ENCODE measurements around the gene HS3ST3B1.

The HS3ST3B1 gene

GRCh38 chr17:14300575-14301278 lies at the start of gene HS3ST3B1:
Gene HS3ST3B1 (plus strand): TSS chr17:14301081. CDS start chr17:14301519, 438 bp downstream.
- Histone ChIP-seq H3K27me3 (ENCODE audit: control insufficient read depth in 1 of 2, insufficient read depth in 2 of 2, low read length in 2 of 2) (peaks cover 70 to 95% of the 10 kb centered on the region in 2 donors), H3K9ac (ENCODE audit: low read length in 2 of 2) (peak within 1 kb of the TSS in 1 of 2 donors; percentile 61), H3K27ac (ENCODE audit: low read length) (no peak within 1 kb of the TSS), H3K36me3 (ENCODE audit: control insufficient read depth in 2 of 2, insufficient read depth in 2 of 2, low read length in 2 of 2) (no peaks in the 10 kb centered on the region), H3K4me3 (ENCODE audit: low read length in 2 of 2) (peak within 1 kb of the TSS; percentile 71 to 77), H3K4me1 (ENCODE audit: control insufficient read depth, insufficient read depth, low read length) (peaks cover 45% of the 10 kb centered on the region), H3K9me3 (ENCODE audit: control insufficient read depth in 2 of 2, low read length in 2 of 2) (no peaks in the 10 kb centered on the region)

- Histone ChIP-seq H3K27me3 (ENCODE audit: control insufficient read depth in 1 of 2, insufficient read depth in 2 of 2, low read length in 2 of 2) (no peaks in the 10 kb centered on the region), H3K36me3 (ENCODE audit: control insufficient read depth in 2 of 2, insufficient read depth in 2 of 2, low read length in 2 of 2) (no peaks in the 10 kb centered on the region), H3K9ac (ENCODE audit: low read length in 2 of 2) (no peak overlapping the region), H3K27ac (ENCODE audit: low read length) (no peak overlapping the region), H3K9me3 (ENCODE audit: control insufficient read depth in 2 of 2, low read length in 2 of 2) (no peaks in the 10 kb centered on the region), H3K4me3 (ENCODE audit: low read length in 2 of 2) (no peak overlapping the region), H3K4me1 (ENCODE audit: control insufficient read depth, insufficient read depth, low read length) (no peaks in the 10 kb centered on the region)
These were observed 39.5 kb upstream of the HS3ST3B1 start for GRCh38 chr17:14261406-14261805.

- H3K27me3 ChIP-seq (ENCODE audit: control insufficient read depth in 1 of 2, insufficient read depth in 2 of 2, low read length in 2 of 2) = no peaks in the 10 kb centered on the region
- H3K4me3 ChIP-seq (ENCODE audit: low read length in 2 of 2) = no peak overlapping the region
- no peaks in the 10 kb centered on the region for H3K36me3 ChIP-seq (ENCODE audit: control insufficient read depth in 2 of 2, insufficient read depth in 2 of 2, low read length in 2 of 2)
- no peak overlapping the region for H3K27ac ChIP-seq (ENCODE audit: low read length)
- H3K9ac ChIP-seq (ENCODE audit: low read length in 2 of 2) = no peak overlapping the region
- no peaks in the 10 kb centered on the region for H3K9me3 ChIP-seq (ENCODE audit: control insufficient read depth in 2 of 2, low read length in 2 of 2)
- no peaks in the 10 kb centered on the region for H3K4me1 ChIP-seq (ENCODE audit: control insufficient read depth, insufficient read depth, low read length)
These were observed 32.6 kb upstream of the HS3ST3B1 start for GRCh38 chr17:14268264-14268663.

DNA sequence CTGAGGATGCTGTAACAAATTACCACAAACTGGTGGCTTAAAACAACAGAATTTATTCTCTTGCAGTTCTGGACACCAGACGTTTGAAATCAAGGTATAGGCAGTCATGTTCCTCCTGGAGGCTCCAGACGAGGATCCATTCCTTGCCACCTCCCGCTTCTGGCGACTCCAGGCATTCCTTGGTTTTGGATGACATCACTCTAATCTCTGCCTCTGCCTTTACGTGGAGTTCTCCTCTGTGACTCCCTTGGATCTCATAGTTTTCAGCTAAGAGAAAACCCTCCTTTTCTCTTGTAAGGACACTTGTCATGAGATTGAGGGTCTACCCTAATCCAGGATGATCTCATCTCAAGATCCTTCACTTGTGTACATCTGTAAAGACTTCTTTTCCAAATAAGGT lies 31.4 kb upstream of the HS3ST3B1 start:
- H3K9ac ChIP-seq (ENCODE audit: low read length in 2 of 2) = no peak overlapping the region
- no peak overlapping the region for H3K27ac ChIP-seq (ENCODE audit: low read length)
- H3K9me3 ChIP-seq (ENCODE audit: control insufficient read depth in 2 of 2, low read length in 2 of 2) = no peaks in the 10 kb centered on the region
- H3K36me3 ChIP-seq (ENCODE audit: control insufficient read depth in 2 of 2, insufficient read depth in 2 of 2, low read length in 2 of 2) = no peaks in the 10 kb centered on the region
- no peaks in the 10 kb centered on the region for H3K27me3 ChIP-seq (ENCODE audit: control insufficient read depth in 1 of 2, insufficient read depth in 2 of 2, low read length in 2 of 2)
- H3K4me3 ChIP-seq (ENCODE audit: low read length in 2 of 2) = no peak overlapping the region
- H3K4me1 ChIP-seq (ENCODE audit: control insufficient read depth, insufficient read depth, low read length) = no peaks in the 10 kb centered on the region

GRCh38 chr17:14270508-14270907 lies 30.4 kb upstream of the HS3ST3B1 start:
- Histone ChIP-seq H3K36me3 (ENCODE audit: control insufficient read depth in 2 of 2, insufficient read depth in 2 of 2, low read length in 2 of 2) (no peaks in the 10 kb centered on the region), H3K9ac (ENCODE audit: low read length in 2 of 2) (no peak overlapping the region)

DNA sequence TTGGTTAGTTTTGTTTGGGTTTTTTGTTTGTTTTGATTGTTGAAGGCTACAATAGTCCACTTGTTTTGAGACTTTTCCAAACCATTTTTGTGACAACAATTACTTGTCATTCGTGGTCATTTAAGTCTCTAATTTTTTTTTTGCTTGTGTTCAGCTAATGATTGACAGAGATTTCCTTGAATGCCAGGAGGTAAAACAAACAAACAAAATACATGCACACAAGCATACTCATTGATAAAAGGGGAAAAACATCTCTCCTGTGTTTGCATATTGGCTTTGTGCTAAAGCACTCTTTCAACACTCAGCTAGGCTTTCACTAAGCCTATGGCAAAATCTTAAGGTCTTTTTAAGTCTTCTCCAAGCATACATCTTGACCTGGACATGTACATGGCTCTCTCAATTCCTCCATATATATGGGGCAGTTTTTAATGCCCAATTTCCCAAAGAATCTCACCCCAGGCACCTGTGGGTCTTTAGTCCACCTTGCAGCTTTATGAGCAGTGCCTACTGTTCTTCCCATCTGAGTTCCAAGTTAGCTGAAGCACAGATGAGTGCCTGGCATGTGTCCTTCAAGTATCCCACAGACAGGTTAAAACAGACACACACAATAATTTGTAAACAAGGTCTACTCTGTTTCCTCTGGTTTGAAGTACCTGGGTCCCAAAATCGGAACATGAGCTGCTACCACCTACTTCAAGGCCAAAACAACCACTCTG lies 24.2 kb upstream of the HS3ST3B1 start:
- Histone ChIP-seq H3K9me3 (ENCODE audit: control insufficient read depth in 2 of 2, low read length in 2 of 2) (no peaks in the 10 kb centered on the region), H3K27me3 (ENCODE audit: control insufficient read depth in 1 of 2, insufficient read depth in 2 of 2, low read length in 2 of 2) (no peaks in the 10 kb centered on the region), H3K9ac (ENCODE audit: low read length in 2 of 2) (no peak overlapping the region), H3K27ac (ENCODE audit: low read length) (no peak overlapping the region), H3K4me3 (ENCODE audit: low read length in 2 of 2) (no peak overlapping the region), H3K4me1 (ENCODE audit: control insufficient read depth, insufficient read depth, low read length) (no peaks in the 10 kb centered on the region), H3K36me3 (ENCODE audit: control insufficient read depth in 2 of 2, insufficient read depth in 2 of 2, low read length in 2 of 2) (no peaks in the 10 kb centered on the region)

More at GRCh38 chr17:14270508-14270907, 30.4 kb upstream of the HS3ST3B1 start:
- Histone ChIP-seq H3K4me3 (ENCODE audit: low read length in 2 of 2) (no peak overlapping the region), H3K4me1 (ENCODE audit: control insufficient read depth, insufficient read depth, low read length) (no peaks in the 10 kb centered on the region), H3K9me3 (ENCODE audit: control insufficient read depth in 2 of 2, low read length in 2 of 2) (no peaks in the 10 kb centered on the region), H3K27me3 (ENCODE audit: control insufficient read depth in 1 of 2, insufficient read depth in 2 of 2, low read length in 2 of 2) (no peaks in the 10 kb centered on the region), H3K27ac (ENCODE audit: low read length) (no peak overlapping the region)

GRCh38 chr17:14281530-14281929 lies 19.4 kb upstream of the HS3ST3B1 start:
- no peaks in the 10 kb centered on the region for H3K27me3 ChIP-seq (ENCODE audit: control insufficient read depth in 1 of 2, insufficient read depth in 2 of 2, low read length in 2 of 2)
- no peaks in the 10 kb centered on the region for H3K4me1 ChIP-seq (ENCODE audit: control insufficient read depth, insufficient read depth, low read length)
- H3K4me3 ChIP-seq (ENCODE audit: low read length in 2 of 2) = no peak overlapping the region
- no peak overlapping the region for H3K9ac ChIP-seq (ENCODE audit: low read length in 2 of 2)
- no peaks in the 10 kb centered on the region for H3K36me3 ChIP-seq (ENCODE audit: control insufficient read depth in 2 of 2, insufficient read depth in 2 of 2, low read length in 2 of 2)
- H3K9me3 ChIP-seq (ENCODE audit: control insufficient read depth in 2 of 2, low read length in 2 of 2) = no peaks in the 10 kb centered on the region
- H3K27ac ChIP-seq (ENCODE audit: low read length) = no peak overlapping the region

GRCh38 chr17:14282726-14283125 lies 18.2 kb upstream of the HS3ST3B1 start:
- H3K9me3 ChIP-seq (ENCODE audit: control insufficient read depth in 2 of 2, low read length in 2 of 2) = no peaks in the 10 kb centered on the region
- H3K4me1 ChIP-seq (ENCODE audit: control insufficient read depth, insufficient read depth, low read length) = no peaks in the 10 kb centered on the region
- no peak overlapping the region for H3K27ac ChIP-seq (ENCODE audit: low read length)
- H3K27me3 ChIP-seq (ENCODE audit: control insufficient read depth in 1 of 2, insufficient read depth in 2 of 2, low read length in 2 of 2) = no peaks in the 10 kb centered on the region
- no peaks in the 10 kb centered on the region for H3K36me3 ChIP-seq (ENCODE audit: control insufficient read depth in 2 of 2, insufficient read depth in 2 of 2, low read length in 2 of 2)
- no peak overlapping the region for H3K9ac ChIP-seq (ENCODE audit: low read length in 2 of 2)
- no peak overlapping the region for H3K4me3 ChIP-seq (ENCODE audit: low read length in 2 of 2)

- Histone ChIP-seq H3K27me3 (ENCODE audit: control insufficient read depth in 1 of 2, insufficient read depth in 2 of 2, low read length in 2 of 2) (peaks cover 10 to 11% of the 10 kb centered on the region in 2 donors), H3K9ac (ENCODE audit: low read length in 2 of 2) (no peak overlapping the region), H3K36me3 (ENCODE audit: control insufficient read depth in 2 of 2, insufficient read depth in 2 of 2, low read length in 2 of 2) (no peaks in the 10 kb centered on the region), H3K4me1 (ENCODE audit: control insufficient read depth, insufficient read depth, low read length) (no peaks in the 10 kb centered on the region), H3K4me3 (ENCODE audit: low read length in 2 of 2) (no peak overlapping the region), H3K27ac (ENCODE audit: low read length) (no peak overlapping the region), H3K9me3 (ENCODE audit: control insufficient read depth in 2 of 2, low read length in 2 of 2) (no peaks in the 10 kb centered on the region)
These were observed 11.7 kb upstream of the HS3ST3B1 start for GRCh38 chr17:14289162-14289561.

DNA sequence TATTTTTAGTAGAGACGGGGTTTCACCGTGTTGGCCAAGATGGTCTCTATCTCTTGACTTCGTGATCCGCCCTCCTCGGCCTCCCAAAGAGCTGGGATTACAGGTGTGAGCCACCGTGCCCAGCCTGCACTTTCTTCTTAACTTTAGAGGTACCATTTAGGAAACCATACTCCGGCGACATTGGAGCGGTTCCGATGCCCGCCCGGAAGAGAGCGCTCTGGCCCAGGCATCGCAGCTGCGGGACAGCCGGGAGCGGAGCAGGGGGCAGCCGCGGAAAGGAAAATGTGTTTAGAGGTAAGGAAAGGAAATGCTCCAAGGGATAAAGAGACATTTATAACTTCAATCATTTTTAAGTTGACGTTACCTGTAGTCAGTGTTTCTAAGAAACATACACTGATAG lies 6.0 kb upstream of the HS3ST3B1 start:
- no peaks in the 10 kb centered on the region for H3K9me3 ChIP-seq (ENCODE audit: control insufficient read depth in 2 of 2, low read length in 2 of 2)
- no peak overlapping the region for H3K4me3 ChIP-seq (ENCODE audit: low read length in 2 of 2)
- H3K27me3 ChIP-seq (ENCODE audit: control insufficient read depth in 1 of 2, insufficient read depth in 2 of 2, low read length in 2 of 2) = peaks cover 49 to 63% of the 10 kb centered on the region in 2 donors
- H3K27ac ChIP-seq (ENCODE audit: low read length) = no peak overlapping the region
- no peak overlapping the region for H3K9ac ChIP-seq (ENCODE audit: low read length in 2 of 2)
- H3K4me1 ChIP-seq (ENCODE audit: control insufficient read depth, insufficient read depth, low read length) = peaks cover 10% of the 10 kb centered on the region
- no peaks in the 10 kb centered on the region for H3K36me3 ChIP-seq (ENCODE audit: control insufficient read depth in 2 of 2, insufficient read depth in 2 of 2, low read length in 2 of 2)

- Histone ChIP-seq H3K9ac (ENCODE audit: low read length in 2 of 2) (no peak overlapping the region), H3K36me3 (ENCODE audit: control insufficient read depth in 2 of 2, insufficient read depth in 2 of 2, low read length in 2 of 2) (no peaks in the 10 kb centered on the region), H3K27me3 (ENCODE audit: control insufficient read depth in 1 of 2, insufficient read depth in 2 of 2, low read length in 2 of 2) (peaks cover 51 to 71% of the 10 kb centered on the region in 2 donors), H3K4me1 (ENCODE audit: control insufficient read depth, insufficient read depth, low read length) (peaks cover 13% of the 10 kb centered on the region), H3K4me3 (ENCODE audit: low read length in 2 of 2) (no peak overlapping the region), H3K9me3 (ENCODE audit: control insufficient read depth in 2 of 2, low read length in 2 of 2) (no peaks in the 10 kb centered on the region), H3K27ac (ENCODE audit: low read length) (no peak overlapping the region)
These were observed 5.2 kb upstream of the HS3ST3B1 start for GRCh38 chr17:14295676-14296075.

All from stomach smooth muscle (tissue), 2 donors.